Kidney capillary endothelial cell (primary cell): ENCODE measurements around the gene SLC4A5.
"Not testable (repeated sequence)": the region's sequence is repeated elsewhere in the genome, so short reads cannot be mapped to it uniquely, and the experiment has no call there.

ENCODE experiments used
- DNase-seq: peaks from one replicate; pipeline ENCODE4 v3.0.0-alpha.2; 2018; ENCODE audit warnings: low spot score

The SLC4A5 gene

GRCh38 chr2:74364533-74365505, 21.6 kb upstream of the SLC4A5 start:
- no peak for DNase-seq

- no peak for DNase-seq
Observed at GRCh38 chr2:74361327-74361726, 18.1 kb upstream of the SLC4A5 start.

- no peak for DNase-seq
Observed at GRCh38 chr2:74357627-74358026, 14.4 kb upstream of the SLC4A5 start.

GRCh38 chr2:74349889-74350288, 6.7 kb upstream of the SLC4A5 start:
- no peak for DNase-seq

GRCh38 chr2:74347742-74348141, 4.5 kb upstream of the SLC4A5 start:
- no peak for DNase-seq

- no peak for DNase-seq
Observed at GRCh38 chr2:74347303-74347702, 4.1 kb upstream of the SLC4A5 start.

GRCh38 chr2:74345272-74345943, 2.2 kb upstream of the SLC4A5 start:
- DNase-seq: no peak

- DNase-seq: not testable (repeated sequence)
Observed at GRCh38 chr2:74336227-74336626, 7.0 kb downstream of the SLC4A5 start.

GRCh38 chr2:74334931-74335333, 8.3 kb downstream of the SLC4A5 start:
- peak; percentile 67 for DNase-seq

- no peak for DNase-seq
Observed at GRCh38 chr2:74333896-74334586, 9.2 kb downstream of the SLC4A5 start.

- DNase-seq: peak; percentile 26
Observed at GRCh38 chr2:74333175-74333574, 10.0 kb downstream of the SLC4A5 start.

- no peak for DNase-seq
Observed at GRCh38 chr2:74332550-74333174, 10.6 kb downstream of the SLC4A5 start.

- no peak for DNase-seq
Observed at GRCh38 chr2:74328573-74328972, 14.6 kb downstream of the SLC4A5 start.

GRCh38 chr2:74328074-74328473, 15.1 kb downstream of the SLC4A5 start:
- no peak for DNase-seq

GRCh38 chr2:74327627-74328026, 15.6 kb downstream of the SLC4A5 start:
- DNase-seq: no peak

- no peak for DNase-seq
Observed at GRCh38 chr2:74327199-74327598, 16.0 kb downstream of the SLC4A5 start.

- DNase-seq: no peak
Observed at GRCh38 chr2:74325815-74326214, 17.4 kb downstream of the SLC4A5 start.

GRCh38 chr2:74321737-74322136, 21.5 kb downstream of the SLC4A5 start:
- no peak for DNase-seq

- DNase-seq: no peak
Observed at GRCh38 chr2:74317701-74318100, 25.5 kb downstream of the SLC4A5 start.

- no peak for DNase-seq
Observed at GRCh38 chr2:74316627-74317295, 26.5 kb downstream of the SLC4A5 start.

- DNase-seq: no peak
Observed at GRCh38 chr2:74314107-74314506, 29.1 kb downstream of the SLC4A5 start.

GRCh38 chr2:74313497-74313896, 29.7 kb downstream of the SLC4A5 start:
- no peak for DNase-seq
